DND-41 (cell line): ENCODE data around the gene GPR39.
A peak's percentile ranks its signal among the peaks of the same experiment; 100 is the strongest.

ENCODE experiments used
- ATAC-seq: fragments of 200-7000 bp; cut with Tn5 transposase; 3 replicates; pipeline ENCODE4 v1.9.1; 2021; ENCODE audit warnings: low read depth; ENCODE audit not compliant: insufficient read depth
- DNase-seq: peaks from one replicate; pipeline ENCODE4 v3.0.0-alpha.2; 2020
- H2AFZ ChIP-seq: 2 replicates; pipeline ENCODE4 v1.6.0; 2012; ENCODE audit warnings: low read depth, low read length
- H3K27ac ChIP-seq: 2 replicates; pipeline ENCODE4 v1.5.1; 2012; ENCODE audit warnings: low read length, inconsistent platforms
- H3K27me3 ChIP-seq: fragments of 200-600 bp; sonication (generic); 2 replicates; pipeline ENCODE4 v1.6.0; 2012; ENCODE audit warnings: low read length, mild to moderate bottlenecking, inconsistent platforms; ENCODE audit not compliant: insufficient read depth, poor library complexity
- H3K36me3 ChIP-seq: 2 replicates; pipeline ENCODE4 v1.5.1; 2012; ENCODE audit warnings: low read length, inconsistent platforms; ENCODE audit not compliant: insufficient read depth
- H3K4me1 ChIP-seq: 2 replicates; pipeline ENCODE4 v1.5.1; 2012; ENCODE audit warnings: mild to moderate bottlenecking, low read length; ENCODE audit not compliant: insufficient read depth
- H3K4me2 ChIP-seq: 2 replicates; pipeline ENCODE4 v1.6.0; 2012; ENCODE audit warnings: mild to moderate bottlenecking, moderate library complexity, low read length, inconsistent platforms; ENCODE audit not compliant: insufficient read depth
- H3K4me3 ChIP-seq, 2 experiments: fragments of 200-600 bp in 1 of 2; shearing (Covaris generic) in 1 of 2; 2 replicates each; pipeline ENCODE4 v1.5.1; 2012 to 2016; ENCODE audit warnings: inconsistent platforms in 2 of 2, low read length in 2 of 2, mild to moderate bottlenecking in 2 of 2, low read depth in 1 of 2, moderate library complexity in 1 of 2
- H3K79me2 ChIP-seq: 2 replicates; pipeline ENCODE4 v1.6.0; 2012; ENCODE audit warnings: low read length, inconsistent platforms; ENCODE audit not compliant: insufficient read depth
- H3K9ac ChIP-seq: 2 replicates; pipeline ENCODE4 v1.6.0; 2012; ENCODE audit warnings: low read depth, mild to moderate bottlenecking, inconsistent platforms, low read length, moderate library complexity
- H3K9me3 ChIP-seq: 2 replicates; pipeline ENCODE4 v1.5.1; 2012; ENCODE audit warnings: low read length, moderate library complexity, mild to moderate bottlenecking, inconsistent platforms; ENCODE audit not compliant: insufficient read depth, severe bottlenecking
- H4K20me1 ChIP-seq: 2 replicates; pipeline ENCODE4 v1.6.0; 2012; ENCODE audit warnings: low read length; ENCODE audit not compliant: insufficient read depth
- EZH2 ChIP-seq: IDR thresholded peaks from 3 replicates; pipeline ENCODE4 v1.6.1; 2012; ENCODE audit warnings: borderline replicate concordance, low read depth, mild to moderate bottlenecking, moderate library complexity, low read length, inconsistent platforms; ENCODE audit not compliant: severe bottlenecking
- TF ChIP-seq, protein P1 (sequence below): IDR thresholded peaks from 2 replicates; pipeline ENCODE4 v1.5.1; 2012; ENCODE audit warnings: borderline replicate concordance, low read length, moderate library complexity, mild to moderate bottlenecking; ENCODE audit not compliant: poor library complexity, severe bottlenecking; ENCODE audit errors: extremely low read depth

The GPR39 gene

DNA sequence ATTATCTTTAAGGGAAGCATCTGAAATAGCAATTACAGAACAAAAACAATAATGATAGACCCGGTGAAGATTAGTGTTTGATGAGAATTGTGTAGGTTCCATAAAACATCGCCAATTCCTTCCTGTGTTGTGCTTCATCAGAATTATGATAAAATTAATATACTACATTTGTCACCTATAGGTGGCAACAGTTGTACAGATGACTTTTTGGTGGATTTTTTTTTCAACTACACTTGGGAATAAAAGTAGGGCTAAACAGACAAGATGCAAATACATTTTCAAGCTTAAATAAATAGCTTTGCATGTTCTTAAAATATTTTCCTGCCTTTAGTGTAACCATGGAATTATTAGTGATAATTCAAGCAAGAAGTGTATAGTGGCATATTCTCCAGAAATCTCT, 260.4 kb downstream of the GPR39 start:
- Histone ChIP-seq H3K79me2 (no peaks in the 10 kb centered on the region), H3K4me2 (no peak overlapping the region)
- no peak for DNase-seq

DNA sequence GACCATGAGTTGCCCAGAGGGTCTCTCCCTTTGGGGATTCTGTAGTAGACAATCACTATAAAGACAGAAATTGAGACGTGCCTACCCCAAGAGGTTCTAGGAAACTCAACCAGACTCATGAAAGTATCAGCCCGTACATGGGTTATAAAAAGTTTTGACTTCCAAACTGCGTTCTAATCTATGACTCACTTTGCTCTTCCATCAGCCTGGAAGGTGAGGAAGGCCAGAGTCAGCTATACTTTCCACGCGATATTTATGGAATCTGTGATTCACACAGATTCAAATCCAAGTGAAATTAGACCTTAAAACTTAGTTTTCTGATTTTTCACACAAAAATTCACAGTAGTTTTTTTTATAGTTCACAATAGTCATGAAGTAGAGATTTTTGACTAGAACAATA, 261.1 kb downstream of the GPR39 start:
- Histone ChIP-seq H3K79me2 (no peaks in the 10 kb centered on the region), H2AFZ (no peak overlapping the region), H3K27me3 (no peaks in the 10 kb centered on the region), H4K20me1 (no peaks in the 10 kb centered on the region), H3K4me1 (no peaks in the 10 kb centered on the region), H3K27ac (no peak overlapping the region), H3K9me3 (no peaks in the 10 kb centered on the region), H3K36me3 (no peaks in the 10 kb centered on the region), H3K4me2 (no peak overlapping the region), H3K9ac (no peak overlapping the region), H3K4me3 (no peak overlapping the region)
- no peak for TF ChIP-seq EZH2
- TF ChIP-seq, protein P1, sequence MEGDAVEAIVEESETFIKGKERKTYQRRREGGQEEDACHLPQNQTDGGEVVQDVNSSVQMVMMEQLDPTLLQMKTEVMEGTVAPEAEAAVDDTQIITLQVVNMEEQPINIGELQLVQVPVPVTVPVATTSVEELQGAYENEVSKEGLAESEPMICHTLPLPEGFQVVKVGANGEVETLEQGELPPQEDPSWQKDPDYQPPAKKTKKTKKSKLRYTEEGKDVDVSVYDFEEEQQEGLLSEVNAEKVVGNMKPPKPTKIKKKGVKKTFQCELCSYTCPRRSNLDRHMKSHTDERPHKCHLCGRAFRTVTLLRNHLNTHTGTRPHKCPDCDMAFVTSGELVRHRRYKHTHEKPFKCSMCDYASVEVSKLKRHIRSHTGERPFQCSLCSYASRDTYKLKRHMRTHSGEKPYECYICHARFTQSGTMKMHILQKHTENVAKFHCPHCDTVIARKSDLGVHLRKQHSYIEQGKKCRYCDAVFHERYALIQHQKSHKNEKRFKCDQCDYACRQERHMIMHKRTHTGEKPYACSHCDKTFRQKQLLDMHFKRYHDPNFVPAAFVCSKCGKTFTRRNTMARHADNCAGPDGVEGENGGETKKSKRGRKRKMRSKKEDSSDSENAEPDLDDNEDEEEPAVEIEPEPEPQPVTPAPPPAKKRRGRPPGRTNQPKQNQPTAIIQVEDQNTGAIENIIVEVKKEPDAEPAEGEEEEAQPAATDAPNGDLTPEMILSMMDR: no peak
- DNase-seq: no peak
- ATAC-seq: no peak

More for the DNA sequence above, 260.4 kb downstream of the GPR39 start:
- no peak overlapping the region for H3K4me3 ChIP-seq
- TF ChIP-seq, protein P1: peak; percentile 6
- no peak for TF ChIP-seq EZH2
- H3K9me3 ChIP-seq: no peaks in the 10 kb centered on the region
- H3K36me3 ChIP-seq: no peaks in the 10 kb centered on the region
- ATAC-seq: no peak
- H4K20me1 ChIP-seq: no peaks in the 10 kb centered on the region
- no peaks in the 10 kb centered on the region for H3K27me3 ChIP-seq
- no peak overlapping the region for H3K27ac ChIP-seq
- H2AFZ ChIP-seq: no peak overlapping the region
- H3K4me1 ChIP-seq: no peaks in the 10 kb centered on the region
- H3K9ac ChIP-seq: no peak overlapping the region

DNA sequence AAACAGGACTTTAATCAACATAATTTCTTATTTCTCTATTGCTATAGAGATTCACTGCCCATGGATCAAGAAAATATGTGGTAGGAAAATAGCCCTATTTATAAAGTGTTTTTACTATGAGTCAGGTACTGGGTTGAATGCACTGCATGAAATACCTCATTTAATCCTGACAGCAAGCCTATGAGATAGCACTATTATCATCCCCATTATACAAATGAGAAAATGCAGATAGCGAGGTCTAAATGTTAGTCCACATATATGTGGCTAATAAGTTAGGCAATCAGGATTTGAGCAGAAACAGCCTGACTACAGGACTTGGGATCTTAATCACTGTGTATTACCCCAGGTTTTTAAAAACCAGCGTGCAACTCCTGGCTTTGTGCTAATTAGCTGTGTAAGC, 261.9 kb downstream of the GPR39 start:
- H3K27ac ChIP-seq: no peak overlapping the region
- no peaks in the 10 kb centered on the region for H3K4me1 ChIP-seq
- H3K27me3 ChIP-seq: no peaks in the 10 kb centered on the region
- no peak overlapping the region for H3K9ac ChIP-seq
- H3K4me3 ChIP-seq: no peak overlapping the region
- no peaks in the 10 kb centered on the region for H3K79me2 ChIP-seq
- H3K36me3 ChIP-seq: no peaks in the 10 kb centered on the region
- no peaks in the 10 kb centered on the region for H3K9me3 ChIP-seq
- no peak for DNase-seq
- TF ChIP-seq, protein P1: no peak
- TF ChIP-seq EZH2: no peak
- H2AFZ ChIP-seq: no peak overlapping the region
- no peak for ATAC-seq
- H3K4me2 ChIP-seq: no peak overlapping the region
- H4K20me1 ChIP-seq: no peaks in the 10 kb centered on the region

DNA sequence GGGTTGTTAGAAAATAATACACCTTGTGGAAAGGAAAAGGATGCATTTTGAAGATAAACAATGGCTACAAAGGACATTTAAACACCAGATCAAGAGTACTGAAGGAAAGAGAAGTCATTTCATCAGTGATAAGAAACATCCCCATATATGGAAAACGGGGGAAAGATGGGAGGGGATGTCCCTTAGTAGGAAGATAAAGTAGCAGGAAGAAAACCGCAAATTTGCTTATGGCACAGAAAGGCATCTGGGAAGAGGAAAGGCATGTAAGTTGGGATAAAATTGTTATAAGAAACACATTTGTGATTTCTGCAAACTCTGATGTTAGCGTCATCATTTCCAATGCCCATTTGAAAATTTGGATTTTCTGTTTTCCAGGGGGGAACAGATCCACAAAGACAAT, 263.9 kb downstream of the GPR39 start:
- H3K27me3 ChIP-seq: no peaks in the 10 kb centered on the region
- H3K4me2 ChIP-seq: no peak overlapping the region
- TF ChIP-seq EZH2: no peak
- TF ChIP-seq, protein P1: no peak
- H3K36me3 ChIP-seq: no peaks in the 10 kb centered on the region
- DNase-seq (no peak), ATAC-seq (no peak)
- H3K79me2 ChIP-seq: no peaks in the 10 kb centered on the region
- no peaks in the 10 kb centered on the region for H3K4me1 ChIP-seq
- H3K4me3 ChIP-seq: no peak overlapping the region
- no peak overlapping the region for H3K9ac ChIP-seq
- no peaks in the 10 kb centered on the region for H3K9me3 ChIP-seq
- H4K20me1 ChIP-seq: no peaks in the 10 kb centered on the region
- H2AFZ ChIP-seq: no peak overlapping the region
- H3K27ac ChIP-seq: no peak overlapping the region
